HepG2 (cell line): ENCODE results near the gene ANXA3. TPM values are rescaled to one million over a fixed set of nuclear protein-coding genes. Genes with fewer than 3 reads are reported as not detected.

Source experiments
- CC2D1A ChIP-seq: sonication (generic); formaldehyde crosslinking; IDR thresholded peaks from 2 replicates; pipeline ENCODE4 v1.8.1; 2023; ENCODE audit warnings: mild to moderate bottlenecking, missing genetic modification reagents
- KLF9 ChIP-seq: IDR thresholded peaks from 2 replicates; pipeline ENCODE4 v1.6.1; 2016; ENCODE audit warnings: low read depth
- SMAD1 ChIP-seq: sonication (generic); formaldehyde crosslinking; IDR thresholded peaks from 2 replicates; pipeline ENCODE4 v1.4.0; 2020; ENCODE audit warnings: missing genetic modification reagents, low read depth, mild to moderate bottlenecking, borderline replicate concordance
- SOX13 ChIP-seq, 3 experiments: fragments of 450-650 bp in 1 of 3; sonication (generic) in 1 of 3; formaldehyde crosslinking in 1 of 3; IDR thresholded peaks in 2 of 3; conservative IDR thresholded peaks in 1 of 3; 2 replicates each; pipeline versions ENCODE4 v1.5.0 to v1.6.1; 2016 to 2020; ENCODE audit warnings: antibody characterized with exemption in 1 of 3, mild to moderate bottlenecking in 1 of 3, missing compliant biosample characterization in 1 of 3, missing genetic modification reagents in 1 of 3, moderate library complexity in 1 of 3
- YEATS2 ChIP-seq: sonication (generic); formaldehyde crosslinking; IDR thresholded peaks from 2 replicates; pipeline ENCODE4 v1.4.0; 2020; ENCODE audit warnings: missing genetic modification reagents, borderline replicate concordance
- ZNF224 ChIP-seq: sonication (generic); formaldehyde crosslinking; IDR thresholded peaks from 2 replicates; pipeline ENCODE4 v1.5.0; 2020; ENCODE audit warnings: mild to moderate bottlenecking, missing genetic modification reagents
- ZNF326 ChIP-seq: sonication (generic); formaldehyde crosslinking; IDR thresholded peaks from 2 replicates; pipeline ENCODE4 v1.4.0; 2020; ENCODE audit warnings: missing genetic modification reagents, borderline replicate concordance
- ZNF343 ChIP-seq: sonication (generic); formaldehyde crosslinking; IDR thresholded peaks from 2 replicates; pipeline ENCODE4 v1.4.0; 2020; ENCODE audit warnings: mild to moderate bottlenecking, missing genetic modification reagents
- ZNF570 ChIP-seq: sonication (generic); formaldehyde crosslinking; IDR thresholded peaks from 2 replicates; pipeline ENCODE4 v1.4.0; 2020; ENCODE audit warnings: mild to moderate bottlenecking, missing genetic modification reagents, borderline replicate concordance
- ZNF792 ChIP-seq: IDR thresholded peaks from 2 replicates; pipeline ENCODE4 v1.6.1; 2016
- polyA plus RNA-seq, 8 experiments: library from polyadenylated mRNA; depleted of rRNA in 3 of 8; stranded (reverse) in 7 of 8; unstranded in 1 of 8; fragments of >200 nt; fragmentation: Illumina TruSeq in 4 of 8; extraction: Trizol in 4 of 8; gene quantifications; 2 replicates each; pipeline versions ENCODE4 v1.2.1 to v1.2.3, GENCODE V29; 2011 to 2016; ENCODE audit warnings: low read depth in 4 of 8, missing spikeins in 1 of 8, mixed read lengths in 1 of 8; ENCODE audit not compliant: insufficient read depth in 1 of 8
- total RNA-seq, 5 experiments: library from RNA; depleted of rRNA; stranded (reverse); fragments of >200 nt; fragmentation: Illumina TruSeq; extraction: Trizol; gene quantifications; 2 replicates each; pipeline ENCODE4 v1.2.3, GENCODE V29; 2016; ENCODE audit warnings: low read depth in 1 of 5
- TF ChIP-seq, protein P1 (sequence below), 2 experiments: sonication (generic) in 1 of 2; formaldehyde crosslinking in 1 of 2; IDR thresholded peaks; 2 replicates each; pipeline versions ENCODE4 v1.6.1 to v1.9.0; 2014 to 2022; ENCODE audit warnings: antibody characterized with exemption in 1 of 2, borderline replicate concordance in 1 of 2, inconsistent platforms in 1 of 2, low read depth in 1 of 2, missing genetic modification reagents in 1 of 2
- TF ChIP-seq, protein P2 (sequence below): sonication (generic); formaldehyde crosslinking; IDR thresholded peaks from 2 replicates; pipeline ENCODE4 v1.5.1; 2020; ENCODE audit warnings: missing genetic modification reagents, mild to moderate bottlenecking, borderline replicate concordance
- TF ChIP-seq, protein P3 (sequence below), 2 experiments: sonication (generic) in 1 of 2; formaldehyde crosslinking in 1 of 2; IDR thresholded peaks; 2 replicates each; pipeline versions ENCODE4 v1.4.0 to v1.6.1; 2018 to 2020; ENCODE audit warnings: missing genetic modification reagents in 2 of 2, borderline replicate concordance in 1 of 2, low read depth in 1 of 2, mild to moderate bottlenecking in 1 of 2, missing biosample characterization in 1 of 2

Gene ANXA3
- total and polyA plus RNA-seq, 2 of the 13 experiments (the other 11 are each of a cell fraction or from before 2014, with no cell fraction given), result 6.5 to 6.9 TPM

DNA sequence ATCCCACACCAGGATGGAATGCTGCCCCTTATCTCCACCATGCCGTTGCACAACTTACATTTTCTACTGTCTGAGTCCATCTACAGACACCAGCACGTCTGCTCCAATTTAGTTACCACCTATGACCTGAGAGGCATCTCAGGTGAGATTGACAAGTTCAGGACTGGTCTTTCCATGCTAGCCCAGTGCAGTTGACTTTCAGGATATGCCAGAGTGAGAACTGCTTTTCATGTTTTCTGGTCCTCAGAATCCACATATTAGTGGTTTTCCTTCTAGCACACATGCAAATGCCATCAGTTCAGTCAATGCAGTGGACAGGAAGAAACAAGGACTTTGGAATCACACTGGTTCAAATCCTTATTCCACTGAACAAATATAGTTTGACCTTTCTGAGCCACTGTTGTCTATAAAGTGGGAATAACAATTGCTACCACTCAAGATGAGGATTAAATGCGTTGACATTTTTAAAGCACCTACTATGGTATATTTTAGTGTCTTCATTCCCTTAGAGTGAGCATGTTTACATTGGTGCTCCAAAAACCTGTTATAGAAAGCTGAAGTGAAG is 38.1 kb upstream of the ANXA3 start (continued):
- no peak for TF ChIP-seq SOX13 (IDR thresholded peaks at IDR 0.05)
- TF ChIP-seq SOX13 (CRISPR knock-in tag; conservative IDR thresholded peaks at IDR 0.05 in 1 of 2, IDR thresholded peaks at IDR 0.05 in 1 of 2), result peak in 1 of 2 experiments; percentile 78; a peak in 2 of 4 replicates
- no peak for TF ChIP-seq ZNF792 (CRISPR knock-in tag)
- TF ChIP-seq CC2D1A, result no peak
- TF ChIP-seq, protein P1, sequence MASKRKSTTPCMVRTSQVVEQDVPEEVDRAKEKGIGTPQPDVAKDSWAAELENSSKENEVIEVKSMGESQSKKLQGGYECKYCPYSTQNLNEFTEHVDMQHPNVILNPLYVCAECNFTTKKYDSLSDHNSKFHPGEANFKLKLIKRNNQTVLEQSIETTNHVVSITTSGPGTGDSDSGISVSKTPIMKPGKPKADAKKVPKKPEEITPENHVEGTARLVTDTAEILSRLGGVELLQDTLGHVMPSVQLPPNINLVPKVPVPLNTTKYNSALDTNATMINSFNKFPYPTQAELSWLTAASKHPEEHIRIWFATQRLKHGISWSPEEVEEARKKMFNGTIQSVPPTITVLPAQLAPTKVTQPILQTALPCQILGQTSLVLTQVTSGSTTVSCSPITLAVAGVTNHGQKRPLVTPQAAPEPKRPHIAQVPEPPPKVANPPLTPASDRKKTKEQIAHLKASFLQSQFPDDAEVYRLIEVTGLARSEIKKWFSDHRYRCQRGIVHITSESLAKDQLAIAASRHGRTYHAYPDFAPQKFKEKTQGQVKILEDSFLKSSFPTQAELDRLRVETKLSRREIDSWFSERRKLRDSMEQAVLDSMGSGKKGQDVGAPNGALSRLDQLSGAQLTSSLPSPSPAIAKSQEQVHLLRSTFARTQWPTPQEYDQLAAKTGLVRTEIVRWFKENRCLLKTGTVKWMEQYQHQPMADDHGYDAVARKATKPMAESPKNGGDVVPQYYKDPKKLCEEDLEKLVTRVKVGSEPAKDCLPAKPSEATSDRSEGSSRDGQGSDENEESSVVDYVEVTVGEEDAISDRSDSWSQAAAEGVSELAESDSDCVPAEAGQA (IDR thresholded peaks at IDR 0.05; ENCODE audit: low read depth), result no peak
- TF ChIP-seq, protein P1 (CRISPR knock-in tag; IDR thresholded peaks at IDR 0.05; ENCODE audit: borderline replicate concordance), result no peak
- TF ChIP-seq ZNF570, result no peak
- TF ChIP-seq, protein P2, sequence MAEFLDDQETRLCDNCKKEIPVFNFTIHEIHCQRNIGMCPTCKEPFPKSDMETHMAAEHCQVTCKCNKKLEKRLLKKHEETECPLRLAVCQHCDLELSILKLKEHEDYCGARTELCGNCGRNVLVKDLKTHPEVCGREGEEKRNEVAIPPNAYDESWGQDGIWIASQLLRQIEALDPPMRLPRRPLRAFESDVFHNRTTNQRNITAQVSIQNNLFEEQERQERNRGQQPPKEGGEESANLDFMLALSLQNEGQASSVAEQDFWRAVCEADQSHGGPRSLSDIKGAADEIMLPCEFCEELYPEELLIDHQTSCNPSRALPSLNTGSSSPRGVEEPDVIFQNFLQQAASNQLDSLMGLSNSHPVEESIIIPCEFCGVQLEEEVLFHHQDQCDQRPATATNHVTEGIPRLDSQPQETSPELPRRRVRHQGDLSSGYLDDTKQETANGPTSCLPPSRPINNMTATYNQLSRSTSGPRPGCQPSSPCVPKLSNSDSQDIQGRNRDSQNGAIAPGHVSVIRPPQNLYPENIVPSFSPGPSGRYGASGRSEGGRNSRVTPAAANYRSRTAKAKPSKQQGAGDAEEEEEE (CRISPR knock-in tag), result no peak
- no peak for TF ChIP-seq KLF9
- no peak for TF ChIP-seq ZNF326 (CRISPR knock-in tag)
- TF ChIP-seq, protein P3, sequence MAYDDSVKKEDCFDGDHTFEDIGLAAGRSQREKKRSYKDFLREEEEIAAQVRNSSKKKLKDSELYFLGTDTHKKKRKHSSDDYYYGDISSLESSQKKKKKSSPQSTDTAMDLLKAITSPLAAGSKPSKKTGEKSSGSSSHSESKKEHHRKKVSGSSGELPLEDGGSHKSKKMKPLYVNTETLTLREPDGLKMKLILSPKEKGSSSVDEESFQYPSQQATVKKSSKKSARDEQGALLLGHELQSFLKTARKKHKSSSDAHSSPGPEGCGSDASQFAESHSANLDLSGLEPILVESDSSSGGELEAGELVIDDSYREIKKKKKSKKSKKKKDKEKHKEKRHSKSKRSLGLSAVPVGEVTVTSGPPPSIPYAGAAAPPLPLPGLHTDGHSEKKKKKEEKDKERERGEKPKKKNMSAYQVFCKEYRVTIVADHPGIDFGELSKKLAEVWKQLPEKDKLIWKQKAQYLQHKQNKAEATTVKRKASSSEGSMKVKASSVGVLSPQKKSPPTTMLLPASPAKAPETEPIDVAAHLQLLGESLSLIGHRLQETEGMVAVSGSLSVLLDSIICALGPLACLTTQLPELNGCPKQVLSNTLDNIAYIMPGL (CRISPR knock-in tag; IDR thresholded peaks at IDR 0.05; ENCODE audit: borderline replicate concordance in 1 of 2, low read depth in 1 of 2), result no peak
- TF ChIP-seq YEATS2 (CRISPR knock-in tag), result no peak
- TF ChIP-seq ZNF343 (CRISPR knock-in tag), result no peak
- TF ChIP-seq ZNF224 (CRISPR knock-in tag), result no peak
- TF ChIP-seq SMAD1 (CRISPR knock-in tag), result no peak
